Limb (tissue), 2 donors: Measurements from ENCODE around the gene RCVRN.

ENCODE experiments used
- DNase-seq, 2 donors: peaks; one replicate each; pipeline ENCODE4 v3.0.0-alpha.2; 2016; ENCODE audit errors: extremely low spot score in 2 of 2

Gene RCVRN

DNA sequence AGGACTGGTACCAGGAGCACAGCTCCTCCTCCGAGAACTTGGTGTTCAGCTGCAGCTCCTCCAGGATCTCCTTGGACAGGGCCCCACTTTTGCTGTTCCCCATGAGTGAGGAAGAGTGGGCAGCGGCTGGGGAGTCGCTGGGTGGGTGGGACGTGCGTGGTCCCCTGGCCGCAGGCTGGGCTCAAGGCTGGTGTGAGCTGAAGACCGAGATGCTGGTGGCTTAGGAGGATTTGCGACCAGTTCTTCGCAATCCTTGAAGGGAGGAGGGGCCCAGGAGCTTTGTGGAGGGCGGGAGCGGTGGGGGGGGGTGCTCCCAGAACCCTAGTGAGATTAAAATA, at the start of gene RCVRN:
Gene RCVRN (minus strand): TSS at position 194 of the 338 bp plus-strand sequence. CDS start 91 bp downstream, at position 103.
- DNase-seq: no peak

DNA sequence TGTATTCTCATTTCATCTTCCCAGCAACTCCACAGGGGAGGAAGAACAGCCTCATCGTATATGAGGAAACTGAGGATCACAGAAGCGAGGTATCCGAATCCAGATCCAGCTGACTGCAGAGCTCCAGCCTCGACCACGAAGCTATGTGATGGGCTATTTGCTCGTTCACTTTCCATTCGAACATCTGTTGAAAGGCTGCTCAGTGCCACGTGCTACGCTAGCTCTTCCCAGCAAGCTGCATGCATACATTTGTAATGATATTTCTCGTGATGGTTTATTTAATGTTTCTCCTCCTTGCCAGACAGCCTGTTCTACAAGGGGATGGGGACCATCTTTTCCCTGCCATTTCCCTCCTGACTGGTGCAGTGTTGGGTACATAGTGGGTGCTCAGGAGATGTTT, 48.4 kb upstream of the RCVRN start:
- no peak for DNase-seq

DNA sequence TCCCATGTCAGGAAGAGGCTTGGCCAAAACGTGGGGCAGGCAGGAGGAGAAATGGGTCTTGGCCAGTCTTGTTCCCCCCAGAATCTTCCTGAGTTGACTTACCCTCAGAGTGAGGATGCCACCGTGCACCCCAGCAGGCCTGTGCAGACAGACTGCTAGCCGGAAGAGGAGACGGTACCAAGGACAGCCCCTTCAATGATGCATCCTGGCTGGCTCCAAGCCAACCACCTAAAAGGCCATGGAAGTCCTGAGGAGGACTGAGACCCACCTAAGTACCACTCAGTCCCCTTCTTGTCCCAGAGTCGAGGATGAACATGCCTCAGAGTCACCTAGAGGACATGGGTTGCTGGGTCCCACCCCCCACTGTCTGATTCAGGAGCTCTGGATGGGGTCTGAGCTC, 46.7 kb upstream of the RCVRN start:
- DNase-seq: no peak

DNA sequence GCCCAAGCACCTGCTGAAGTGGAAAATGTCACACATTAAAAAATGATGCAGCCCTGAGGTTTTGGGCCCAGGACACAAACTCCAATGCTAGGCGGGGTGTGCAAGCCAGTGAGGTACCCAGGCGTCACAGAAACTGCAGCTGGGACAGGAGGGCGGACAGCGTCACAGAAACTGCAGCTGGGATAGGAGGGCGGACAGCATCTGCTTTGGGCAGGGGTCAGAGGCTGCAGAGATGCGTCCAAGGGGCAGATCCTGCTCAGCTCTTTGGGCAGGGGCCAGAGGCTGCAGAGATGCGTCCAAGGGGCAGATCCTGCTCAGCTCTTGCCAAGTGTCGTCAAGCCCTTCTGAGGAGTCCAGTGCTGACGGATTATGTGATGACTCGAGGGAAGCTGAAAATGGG, 43.9 kb upstream of the RCVRN start:
- DNase-seq: no peak

DNA sequence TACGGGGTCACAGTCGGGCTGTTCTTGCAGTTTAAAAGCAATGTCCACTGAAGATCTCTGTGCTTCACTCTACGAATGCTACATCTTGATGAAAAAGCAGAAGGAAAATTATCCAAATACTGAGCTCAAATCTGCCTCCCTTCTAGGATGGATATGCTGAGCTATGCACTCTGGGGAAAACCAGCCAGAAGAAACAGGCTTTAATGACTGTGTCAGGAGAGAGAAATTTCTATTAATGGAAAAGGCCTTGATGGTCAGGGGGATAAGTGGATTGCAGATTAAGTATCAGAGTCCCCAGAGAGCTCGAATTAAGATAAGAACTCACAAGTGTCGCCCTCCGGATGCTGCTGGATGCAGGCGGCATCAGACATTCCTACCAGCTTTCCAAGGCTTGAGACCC, 39.6 kb upstream of the RCVRN start:
- DNase-seq: no peak

GRCh38 chr17:9943343-9943742, 38.3 kb upstream of the RCVRN start:
- DNase-seq: no peak

- DNase-seq: no peak
Measured at GRCh38 chr17:9942885-9943284, 37.8 kb upstream of the RCVRN start.

DNA sequence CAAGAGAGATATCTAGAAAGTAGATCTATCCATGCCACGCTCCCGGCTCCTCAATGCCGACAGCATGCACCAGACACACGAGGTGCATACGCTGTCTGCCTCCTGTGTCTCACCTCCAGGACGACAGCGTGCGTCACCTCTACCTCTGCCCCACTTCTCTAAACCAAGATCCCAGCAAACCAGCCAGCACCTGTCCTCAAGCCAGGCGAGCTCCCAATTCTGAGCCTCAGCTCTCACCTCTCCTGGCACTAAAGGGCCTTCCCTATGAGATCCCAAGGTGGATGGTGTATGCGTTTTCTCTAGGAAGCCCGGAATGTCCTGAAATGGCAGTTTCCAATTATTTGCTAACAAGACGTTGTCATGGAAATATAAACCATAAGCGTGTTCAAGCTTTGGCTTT, 36.2 kb upstream of the RCVRN start:
- no peak for DNase-seq

GRCh38 chr17:9940841-9941240, 35.8 kb upstream of the RCVRN start:
- no peak for DNase-seq

DNA sequence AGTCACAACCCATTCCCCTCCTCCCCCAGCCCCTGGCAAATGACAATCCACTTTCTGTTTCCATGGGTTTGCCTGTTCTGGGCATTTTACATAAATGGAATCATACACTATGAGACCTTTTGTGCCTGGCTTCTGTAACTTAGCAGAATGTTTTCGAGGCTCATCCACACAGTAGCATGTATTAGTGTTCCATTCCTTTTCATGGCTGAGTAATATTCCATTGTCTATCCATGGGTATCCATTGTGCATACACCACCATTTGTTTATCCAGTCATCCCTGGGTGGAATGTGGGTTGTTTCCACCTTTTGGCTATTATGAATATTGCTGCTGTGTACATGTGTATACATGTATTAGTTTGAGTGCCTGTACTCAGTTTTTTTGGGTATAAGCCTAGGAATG, 33.7 kb upstream of the RCVRN start:
- no peak for DNase-seq

- no peak for DNase-seq
Measured at GRCh38 chr17:9937901-9938300, 32.8 kb upstream of the RCVRN start.

GRCh38 chr17:9937241-9937761, 32.2 kb upstream of the RCVRN start:
- peak; percentile 46 for DNase-seq

DNA sequence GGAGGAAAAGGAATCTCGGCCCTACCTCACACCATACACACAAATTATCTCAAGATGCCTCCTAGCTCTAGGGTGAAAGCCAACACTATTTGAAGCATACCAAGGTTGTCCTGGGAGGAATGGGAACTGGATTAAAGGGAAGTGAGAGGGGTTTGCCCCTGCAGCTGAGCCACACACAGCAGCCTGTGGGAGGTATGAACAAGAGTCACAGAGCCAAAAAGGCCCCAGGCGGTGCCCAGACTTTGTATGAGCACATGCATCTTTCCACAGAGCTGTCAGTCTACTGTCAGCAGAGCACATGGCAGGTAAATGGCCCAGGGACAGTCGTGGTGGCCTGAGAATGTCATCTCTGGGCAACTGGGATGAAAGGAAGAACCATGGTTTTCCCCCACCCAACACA, 31.0 kb upstream of the RCVRN start:
- no peak for DNase-seq

DNA sequence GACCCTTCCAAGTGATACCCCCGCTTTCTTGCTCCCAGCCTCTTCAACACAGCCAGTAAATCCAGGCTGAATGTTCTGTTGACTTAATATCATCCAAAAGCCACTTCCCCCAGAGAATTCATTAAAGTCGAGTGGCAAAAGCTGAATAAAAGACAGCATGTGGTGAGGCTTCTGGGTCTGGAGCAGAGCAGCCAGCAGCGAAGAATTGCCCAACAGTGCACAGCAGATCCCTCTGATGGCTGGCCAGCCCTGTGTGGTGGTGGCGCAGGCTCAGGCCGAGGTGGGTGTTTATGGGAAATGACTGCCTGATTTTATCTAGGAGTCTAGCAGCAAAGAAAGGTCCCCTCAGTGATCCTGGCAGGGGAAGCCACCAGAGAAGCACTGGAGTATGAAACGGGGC, 30.3 kb upstream of the RCVRN start:
- DNase-seq: no peak

GRCh38 chr17:9934331-9934730, 29.3 kb upstream of the RCVRN start:
- DNase-seq: no peak

DNA sequence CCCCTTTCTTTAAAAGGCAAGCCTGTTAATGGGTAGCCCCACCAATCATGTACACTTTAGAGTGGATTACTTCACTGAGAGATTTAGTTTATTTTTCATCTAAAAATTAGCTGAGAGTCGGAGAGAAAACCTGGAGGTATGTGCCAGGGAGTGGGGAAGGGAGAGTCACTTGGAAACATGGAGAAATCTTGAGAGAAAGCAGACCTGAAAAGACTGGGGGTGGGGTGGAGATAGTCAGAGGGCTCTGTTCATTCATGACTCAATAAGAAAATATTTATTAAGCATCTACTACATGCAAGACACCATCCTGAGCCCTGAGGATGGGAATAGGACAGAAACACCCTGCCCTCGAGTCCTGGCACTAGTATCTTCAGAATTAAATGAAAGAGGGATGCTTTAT, 27.4 kb upstream of the RCVRN start:
- no peak for DNase-seq

DNA sequence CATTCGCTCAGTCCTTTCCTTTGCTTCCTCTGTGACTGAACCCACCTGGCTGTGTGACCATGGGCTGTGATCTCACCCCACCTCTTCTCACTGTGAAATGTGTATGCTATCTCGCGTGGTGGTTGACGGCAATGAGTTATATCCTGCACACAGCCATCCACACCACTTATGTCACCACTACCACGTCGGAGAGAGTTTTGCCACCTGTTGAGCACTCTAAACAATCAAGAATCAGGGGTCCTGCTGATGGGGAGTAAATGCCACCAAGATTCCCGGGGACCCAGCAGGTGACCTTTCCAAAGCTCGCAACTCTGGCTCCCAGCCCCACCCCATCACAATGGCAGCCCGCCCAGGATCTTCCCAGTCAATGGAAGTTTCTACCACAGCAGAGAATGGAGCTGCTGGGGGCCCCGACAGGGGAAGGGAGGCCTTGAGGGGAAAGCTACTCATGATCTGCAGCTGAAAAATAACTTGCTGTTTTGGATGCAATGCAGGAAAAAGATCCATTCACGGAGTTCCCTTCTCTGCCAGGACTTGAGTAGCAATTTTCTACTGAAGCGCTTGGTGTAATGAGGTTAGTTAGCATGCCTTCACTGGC, 26.2 kb upstream of the RCVRN start:
- DNase-seq: peak in 1 of 2 donors; percentile 43

GRCh38 chr17:9929871-9930270, 24.8 kb upstream of the RCVRN start:
- DNase-seq: no peak

DNA sequence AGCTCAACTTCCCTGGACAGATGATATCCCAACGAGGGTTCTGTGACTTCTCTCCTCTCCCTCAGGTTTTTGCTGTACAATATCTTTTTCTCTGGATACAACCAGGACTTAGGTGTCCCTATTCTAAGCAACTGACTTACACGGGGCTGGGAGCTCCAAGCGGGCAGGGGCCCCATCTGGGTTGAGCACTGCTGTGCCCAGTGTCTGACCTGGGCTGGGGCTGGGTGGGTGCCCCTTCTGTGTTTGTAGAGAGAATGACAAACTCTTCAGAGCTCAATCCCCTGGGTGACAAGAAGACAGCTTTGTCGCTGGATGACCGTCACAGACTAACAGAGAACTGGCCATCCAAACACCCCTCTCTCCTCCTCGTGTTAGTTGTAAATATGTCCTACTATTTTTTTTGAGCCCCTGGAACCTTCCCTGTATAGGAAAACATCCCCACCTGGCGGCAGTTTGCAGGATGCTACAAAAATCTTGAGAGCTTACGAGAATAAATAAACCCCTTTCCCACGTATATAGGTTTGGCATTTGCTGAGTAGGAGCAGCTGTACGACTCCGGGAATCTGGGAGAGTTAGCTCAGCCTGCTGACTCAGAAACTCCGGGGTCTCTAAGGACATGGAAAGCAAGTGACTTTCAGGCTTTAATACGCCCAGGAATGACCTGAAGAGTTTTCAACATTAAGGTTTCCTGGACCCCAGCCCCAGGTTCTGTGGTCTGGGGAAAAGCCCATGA, 23.7 kb upstream of the RCVRN start:
- DNase-seq: peak; percentile 78 to 88

GRCh38 chr17:9926150-9926804, 21.2 kb upstream of the RCVRN start:
- DNase-seq: no peak

GRCh38 chr17:9925457-9925856, 20.4 kb upstream of the RCVRN start:
- DNase-seq: no peak

GRCh38 chr17:9924735-9925191, 19.7 kb upstream of the RCVRN start:
- peak; percentile 57 to 84 for DNase-seq
